SK-N-SH (cell line): ENCODE measurements around the gene RPS5. TPM values are rescaled to one million over a fixed set of nuclear protein-coding genes. Genes with fewer than 3 reads are reported as not detected.

ENCODE experiments used
- CTCF ChIA-PET: fragments of 300-600, 350-600 bp; formaldehyde crosslinking; extraction: SDS; loops from one replicate; lab custom pipeline; 2021; lab: Yijun Ruan, JAX
- POLR2A ChIA-PET: fragments of 350-600 bp; sonication (Branson Sonifier 250); formaldehyde crosslinking; extraction: SDS; loops from one replicate; lab custom pipeline; 2020; ENCODE audit warnings: antibody characterized with exemption, inconsistent platforms; lab: Yijun Ruan, JAX
- DNase-seq: peaks from one replicate; pipeline ENCODE4 v3.0.0; 2012
- H2AFZ ChIP-seq: fragments of 200-600 bp; sonication (generic); 2 replicates; pipeline ENCODE4 v1.8.1; 2016; ENCODE audit warnings: antibody characterized with exemption, mild to moderate bottlenecking, low read depth
- H3F3A ChIP-seq: fragments of 200-600 bp; sonication (generic); replicated peaks from 2 replicates; pipeline ENCODE3; 2016; ENCODE audit warnings: antibody characterized with exemption, mild to moderate bottlenecking; ENCODE audit not compliant: insufficient read depth
- H3K27ac ChIP-seq, 2 experiments: fragments of 200-500 bp in 1 of 2; fragments of 200-600 bp in 1 of 2; sonication (Bioruptor generic) in 1 of 2; sonication (generic), shearing (Covaris generic) in 1 of 2; 2 replicates each; pipeline versions ENCODE4 v1.5.1 to v1.6.1; 2014 to 2016; ENCODE audit warnings: low read depth in 2 of 2, inconsistent platforms in 1 of 2, low read length in 1 of 2, mild to moderate bottlenecking in 1 of 2, mixed read lengths in 1 of 2
- H3K27me3 ChIP-seq: fragments of 200-600 bp; sonication (generic), shearing (Covaris generic); 2 replicates; pipeline ENCODE4 v1.6.1; 2016; ENCODE audit warnings: mixed run types; ENCODE audit not compliant: insufficient read depth
- H3K36me3 ChIP-seq, 2 experiments: fragments of 200-500 bp in 1 of 2; fragments of 200-600 bp in 1 of 2; sonication (Bioruptor generic) in 1 of 2; sonication (generic) in 1 of 2; replicated peaks in 1 of 2; 2 replicates each; pipeline versions ENCODE3 to v1.5.1; 2014 to 2016; ENCODE audit warnings: low read length in 1 of 2, mild to moderate bottlenecking in 1 of 2; ENCODE audit not compliant: insufficient read depth in 2 of 2, control insufficient read depth in 1 of 2
- H3K4me1 ChIP-seq, 2 experiments: fragments of 200-500 bp in 1 of 2; fragments of 200-600 bp in 1 of 2; sonication (Bioruptor generic) in 1 of 2; sonication (generic), shearing (Covaris generic) in 1 of 2; 2 replicates each; pipeline versions ENCODE4 v1.5.1 to v1.6.1; 2014 to 2016; ENCODE audit warnings: low read depth in 1 of 2, low read length in 1 of 2, mixed run types in 1 of 2; ENCODE audit not compliant: insufficient read depth in 2 of 2, control insufficient read depth in 1 of 2
- H3K4me2 ChIP-seq: fragments of 200-600 bp; sonication (generic), shearing (Covaris generic); 2 replicates; pipeline ENCODE4 v1.6.1; 2017; ENCODE audit warnings: mixed run types
- H3K4me3 ChIP-seq, 2 experiments: fragments of 200-500 bp in 1 of 2; fragments of 200-600 bp in 1 of 2; sonication (Bioruptor generic) in 1 of 2; sonication (generic), shearing (Covaris generic) in 1 of 2; 2 replicates each; pipeline versions ENCODE4 v1.5.1 to v1.8.1; 2014 to 2016; ENCODE audit warnings: low read depth in 2 of 2, inconsistent platforms in 1 of 2, low read length in 1 of 2, mild to moderate bottlenecking in 1 of 2, mixed read lengths in 1 of 2, moderate library complexity in 1 of 2
- H3K79me2 ChIP-seq: fragments of 200-600 bp; sonication (generic); 2 replicates; pipeline ENCODE4 v1.8.1; 2017; ENCODE audit warnings: mild to moderate bottlenecking; ENCODE audit not compliant: insufficient read depth
- H3K9ac ChIP-seq: fragments of 200-600 bp; sonication (generic); 2 replicates; pipeline ENCODE4 v1.6.1; 2017; ENCODE audit warnings: mixed run types
- H3K9me2 ChIP-seq: fragments of 200-600 bp; sonication (generic); 2 replicates; pipeline ENCODE4 v1.6.1; 2017; ENCODE audit warnings: mixed run types
- H3K9me3 ChIP-seq: fragments of 200-600 bp; sonication (generic); 2 replicates; pipeline ENCODE4 v1.6.1; 2017; ENCODE audit warnings: mixed run types, mild to moderate bottlenecking, moderate library complexity
- H4K20me1 ChIP-seq: fragments of 200-600 bp; sonication (generic); 2 replicates; pipeline ENCODE4 v1.6.1; 2017; ENCODE audit warnings: mild to moderate bottlenecking, mixed run types; ENCODE audit not compliant: insufficient read depth
- CHD2 ChIP-seq: fragments of 150-350 bp; IDR thresholded peaks from 2 replicates; pipeline ENCODE4 v1.6.1; 2018; ENCODE audit warnings: low read length; ENCODE audit not compliant: partially characterized antibody
- ELF1 ChIP-seq: IDR thresholded peaks from 2 replicates; pipeline ENCODE4 v1.4.0; 2012
- EP300 ChIP-seq, 2 experiments: IDR thresholded peaks; 2 replicates each; pipeline versions ENCODE4 v1.4.0 to v1.6.1; 2012; ENCODE audit warnings: borderline replicate concordance in 1 of 2, low read depth in 1 of 2, low read length in 1 of 2
- FOXM1 ChIP-seq: IDR thresholded peaks from 2 replicates; pipeline ENCODE4 v1.4.0; 2012; ENCODE audit warnings: low read depth, mild to moderate bottlenecking
- GABPA ChIP-seq: IDR thresholded peaks from 2 replicates; pipeline ENCODE4 v1.4.0; 2012; ENCODE audit warnings: low read depth, mild to moderate bottlenecking
- MXI1 ChIP-seq: IDR thresholded peaks from 2 replicates; pipeline ENCODE4 v1.6.1; 2012; ENCODE audit warnings: mild to moderate bottlenecking, low read depth, low read length, improper control_type of control experiment
- NFIC ChIP-seq: IDR thresholded peaks from 2 replicates; pipeline ENCODE4 v1.4.0; 2012; ENCODE audit warnings: borderline replicate concordance
- POLR2AphosphoS5 ChIP-seq: IDR thresholded peaks from 2 replicates; pipeline ENCODE4 v1.6.1; 2012; ENCODE audit warnings: low read depth, low read length
- RAD21 ChIP-seq: IDR thresholded peaks from 2 replicates; pipeline ENCODE4 v1.6.1; 2012; ENCODE audit warnings: mild to moderate bottlenecking, low read length
- RXRA ChIP-seq: IDR thresholded peaks from 2 replicates; pipeline ENCODE4 v1.4.0; 2012; ENCODE audit warnings: low read depth, mild to moderate bottlenecking, borderline replicate concordance
- SIN3A ChIP-seq: IDR thresholded peaks from 2 replicates; pipeline ENCODE4 v1.6.1; 2012; ENCODE audit warnings: low read depth, mild to moderate bottlenecking, low read length, moderate library complexity, borderline replicate concordance
- TAF1 ChIP-seq: IDR thresholded peaks from 2 replicates; pipeline ENCODE4 v1.6.1; 2012; ENCODE audit warnings: low read depth, mild to moderate bottlenecking, low read length, moderate library complexity, borderline replicate concordance
- WGBS: methylation state at CpG from one replicate; pipeline ENCODE4 v1.1.6; 2017; ENCODE audit warnings: low lambda C conversion rate; 5-methylcytosine and 5-hydroxymethylcytosine counted together
- polyA plus RNA-seq, 3 experiments: library from polyadenylated mRNA; depleted of rRNA; stranded (reverse); fragments of >200 nt; gene quantifications; 2 replicates each; pipeline ENCODE4 v1.2.3, GENCODE V29; 2012
- TF ChIP-seq, protein P1 (sequence below): IDR thresholded peaks from 2 replicates; pipeline ENCODE4 v1.6.1; 2012; ENCODE audit warnings: mild to moderate bottlenecking, low read depth, low read length, moderate library complexity
- TF ChIP-seq, protein P2 (sequence below): IDR thresholded peaks from 2 replicates; pipeline ENCODE4 v1.4.0; 2012; ENCODE audit warnings: low read depth, borderline replicate concordance
- TF ChIP-seq, protein P3 (sequence below): fragments of 200-600 bp; sonication (generic); IDR thresholded peaks from 2 replicates; pipeline ENCODE4 v1.6.1; 2017; ENCODE audit warnings: antibody characterized with exemption, mild to moderate bottlenecking, moderate library complexity
- TF ChIP-seq, protein P4 (sequence below): IDR thresholded peaks from 2 replicates; pipeline ENCODE4; 2012

RPS5 gene
- polyA plus RNA-seq, 1 of the 3 experiments (the other 2 are of a cell fraction) = 4,334 TPM

DNA sequence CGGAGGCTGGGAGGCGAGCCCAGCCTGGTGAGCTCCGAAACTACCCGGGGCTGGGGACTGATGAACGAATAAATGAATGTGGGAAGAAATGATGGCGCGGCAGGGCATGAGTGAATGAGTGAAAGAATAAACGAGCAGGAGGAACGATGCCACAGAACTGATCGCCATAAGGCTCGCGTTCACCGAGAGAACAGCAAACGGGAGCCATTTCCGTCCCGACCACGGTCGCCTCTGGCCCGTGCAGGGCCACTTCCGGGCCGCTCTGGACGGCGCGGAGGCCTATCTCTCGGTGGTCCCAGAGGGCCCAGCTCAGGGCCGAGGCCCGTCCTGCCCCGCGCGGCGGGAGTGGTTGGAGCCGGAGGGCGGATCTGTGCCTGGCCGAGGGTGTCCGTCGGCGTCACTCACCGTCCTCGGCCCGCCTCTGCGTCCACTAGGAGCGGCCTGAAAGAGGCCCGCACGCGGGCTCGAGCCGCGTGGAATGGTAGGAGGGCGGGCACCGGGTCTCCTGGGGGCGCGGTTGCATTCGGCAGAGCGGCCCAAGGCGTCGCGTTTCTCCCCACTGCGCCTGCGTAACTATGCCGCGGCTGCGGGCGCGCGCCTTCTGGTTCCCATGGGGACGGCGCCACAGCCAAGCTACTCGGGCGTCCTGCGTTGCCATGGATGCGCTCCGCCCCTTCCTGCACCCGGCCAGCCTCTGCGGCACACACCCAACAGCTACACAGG, 24.6 kb upstream of the RPS5 start, which contains the start of gene ZNF497 (continued):
- TF ChIP-seq, protein P1, sequence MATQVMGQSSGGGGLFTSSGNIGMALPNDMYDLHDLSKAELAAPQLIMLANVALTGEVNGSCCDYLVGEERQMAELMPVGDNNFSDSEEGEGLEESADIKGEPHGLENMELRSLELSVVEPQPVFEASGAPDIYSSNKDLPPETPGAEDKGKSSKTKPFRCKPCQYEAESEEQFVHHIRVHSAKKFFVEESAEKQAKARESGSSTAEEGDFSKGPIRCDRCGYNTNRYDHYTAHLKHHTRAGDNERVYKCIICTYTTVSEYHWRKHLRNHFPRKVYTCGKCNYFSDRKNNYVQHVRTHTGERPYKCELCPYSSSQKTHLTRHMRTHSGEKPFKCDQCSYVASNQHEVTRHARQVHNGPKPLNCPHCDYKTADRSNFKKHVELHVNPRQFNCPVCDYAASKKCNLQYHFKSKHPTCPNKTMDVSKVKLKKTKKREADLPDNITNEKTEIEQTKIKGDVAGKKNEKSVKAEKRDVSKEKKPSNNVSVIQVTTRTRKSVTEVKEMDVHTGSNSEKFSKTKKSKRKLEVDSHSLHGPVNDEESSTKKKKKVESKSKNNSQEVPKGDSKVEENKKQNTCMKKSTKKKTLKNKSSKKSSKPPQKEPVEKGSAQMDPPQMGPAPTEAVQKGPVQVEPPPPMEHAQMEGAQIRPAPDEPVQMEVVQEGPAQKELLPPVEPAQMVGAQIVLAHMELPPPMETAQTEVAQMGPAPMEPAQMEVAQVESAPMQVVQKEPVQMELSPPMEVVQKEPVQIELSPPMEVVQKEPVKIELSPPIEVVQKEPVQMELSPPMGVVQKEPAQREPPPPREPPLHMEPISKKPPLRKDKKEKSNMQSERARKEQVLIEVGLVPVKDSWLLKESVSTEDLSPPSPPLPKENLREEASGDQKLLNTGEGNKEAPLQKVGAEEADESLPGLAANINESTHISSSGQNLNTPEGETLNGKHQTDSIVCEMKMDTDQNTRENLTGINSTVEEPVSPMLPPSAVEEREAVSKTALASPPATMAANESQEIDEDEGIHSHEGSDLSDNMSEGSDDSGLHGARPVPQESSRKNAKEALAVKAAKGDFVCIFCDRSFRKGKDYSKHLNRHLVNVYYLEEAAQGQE = peak; percentile 34; the same call in 1 of the 2 replicates
- peak; percentile 89 for TF ChIP-seq TAF1
- peak; percentile 70 for TF ChIP-seq ELF1
- TF ChIP-seq, protein P2, sequence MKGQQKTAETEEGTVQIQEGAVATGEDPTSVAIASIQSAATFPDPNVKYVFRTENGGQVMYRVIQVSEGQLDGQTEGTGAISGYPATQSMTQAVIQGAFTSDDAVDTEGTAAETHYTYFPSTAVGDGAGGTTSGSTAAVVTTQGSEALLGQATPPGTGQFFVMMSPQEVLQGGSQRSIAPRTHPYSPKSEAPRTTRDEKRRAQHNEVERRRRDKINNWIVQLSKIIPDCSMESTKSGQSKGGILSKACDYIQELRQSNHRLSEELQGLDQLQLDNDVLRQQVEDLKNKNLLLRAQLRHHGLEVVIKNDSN = peak; percentile 10; the same call in 1 of the 2 replicates

DNA sequence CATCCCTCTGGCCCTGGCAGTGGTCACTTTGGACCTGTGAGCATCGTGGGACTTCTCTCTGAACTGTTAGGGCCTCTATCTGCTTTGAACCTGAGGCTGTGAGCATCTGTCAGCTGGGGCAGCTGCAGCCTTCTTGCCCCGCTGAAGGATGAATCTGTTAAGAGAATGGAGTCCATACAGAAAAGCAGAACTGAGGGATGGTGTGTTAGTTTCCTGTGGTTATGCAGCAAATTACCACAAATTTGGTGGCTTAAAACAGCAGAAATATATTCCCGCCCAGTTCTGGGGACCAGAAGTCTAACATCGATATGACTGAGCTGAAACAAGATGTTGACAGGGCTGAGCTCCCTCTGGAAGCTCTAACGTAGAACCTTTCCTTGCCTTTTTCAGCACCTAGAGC, 22.9 kb upstream of the RPS5 start:
- CTCF ChIA-PET = interaction anchor here (0.7 to 2.5 kb wide), 3 partner anchors 10 to 17 kb away, joined by 3 to 12 read pairs (median 3); no protein-coding TSS in a partner anchor
- Histone ChIP-seq H3K36me3 (no peaks in the 10 kb centered on the region), H4K20me1 (no peaks in the 10 kb centered on the region), H2AFZ (no peak overlapping the region), H3K4me3 (no peak overlapping the region), H3F3A (peaks cover 23% of the 10 kb centered on the region), H3K9me3 (no peaks in the 10 kb centered on the region), H3K4me2 (no peak overlapping the region), H3K79me2 (no peaks in the 10 kb centered on the region), H3K9me2 (no peaks in the 10 kb centered on the region), H3K27ac (no peak overlapping the region), H3K4me1 (peaks cover 0 to 8% of the 10 kb centered on the region in 2 experiments; a peak in 2 of 4 replicates), H3K9ac (no peak overlapping the region), H3K27me3 (no peaks in the 10 kb centered on the region)
- TF ChIP-seq, protein P1 = no peak
- TF ChIP-seq EP300 (IDR thresholded peaks at IDR 0.05; ENCODE audit: borderline replicate concordance in 1 of 2, low read depth in 1 of 2, low read length in 1 of 2) (no peak), SIN3A (no peak), FOXM1 (no peak), NFIC (no peak), MXI1 (no peak), CHD2 (no peak), GABPA (no peak), RAD21 (no peak), RXRA (no peak), POLR2AphosphoS5 (no peak)
- TF ChIP-seq, protein P3, sequence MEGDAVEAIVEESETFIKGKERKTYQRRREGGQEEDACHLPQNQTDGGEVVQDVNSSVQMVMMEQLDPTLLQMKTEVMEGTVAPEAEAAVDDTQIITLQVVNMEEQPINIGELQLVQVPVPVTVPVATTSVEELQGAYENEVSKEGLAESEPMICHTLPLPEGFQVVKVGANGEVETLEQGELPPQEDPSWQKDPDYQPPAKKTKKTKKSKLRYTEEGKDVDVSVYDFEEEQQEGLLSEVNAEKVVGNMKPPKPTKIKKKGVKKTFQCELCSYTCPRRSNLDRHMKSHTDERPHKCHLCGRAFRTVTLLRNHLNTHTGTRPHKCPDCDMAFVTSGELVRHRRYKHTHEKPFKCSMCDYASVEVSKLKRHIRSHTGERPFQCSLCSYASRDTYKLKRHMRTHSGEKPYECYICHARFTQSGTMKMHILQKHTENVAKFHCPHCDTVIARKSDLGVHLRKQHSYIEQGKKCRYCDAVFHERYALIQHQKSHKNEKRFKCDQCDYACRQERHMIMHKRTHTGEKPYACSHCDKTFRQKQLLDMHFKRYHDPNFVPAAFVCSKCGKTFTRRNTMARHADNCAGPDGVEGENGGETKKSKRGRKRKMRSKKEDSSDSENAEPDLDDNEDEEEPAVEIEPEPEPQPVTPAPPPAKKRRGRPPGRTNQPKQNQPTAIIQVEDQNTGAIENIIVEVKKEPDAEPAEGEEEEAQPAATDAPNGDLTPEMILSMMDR = no peak
- TF ChIP-seq, protein P4, sequence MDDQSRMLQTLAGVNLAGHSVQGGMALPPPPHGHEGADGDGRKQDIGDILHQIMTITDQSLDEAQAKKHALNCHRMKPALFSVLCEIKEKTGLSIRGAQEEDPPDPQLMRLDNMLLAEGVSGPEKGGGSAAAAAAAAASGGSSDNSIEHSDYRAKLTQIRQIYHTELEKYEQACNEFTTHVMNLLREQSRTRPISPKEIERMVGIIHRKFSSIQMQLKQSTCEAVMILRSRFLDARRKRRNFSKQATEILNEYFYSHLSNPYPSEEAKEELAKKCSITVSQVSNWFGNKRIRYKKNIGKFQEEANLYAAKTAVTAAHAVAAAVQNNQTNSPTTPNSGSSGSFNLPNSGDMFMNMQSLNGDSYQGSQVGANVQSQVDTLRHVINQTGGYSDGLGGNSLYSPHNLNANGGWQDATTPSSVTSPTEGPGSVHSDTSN = no peak
- DNase-seq = no peak
- 92% methylated on average over 5 of the region's 5 CpGs for WGBS
- POLR2A ChIA-PET = interaction anchor here (0.6 to 3.2 kb wide), 5 partner anchors 9 to 190 kb away, joined by 3 to 34 read pairs (median 6); partner anchors contain the start of genes CHMP2A and ZNF837
